GM20000 (cell line): Measurements from ENCODE around the gene USP37.

Experiments used
- DNase-seq: peaks from one replicate; pipeline ENCODE4 v3.0.0; 2012; ENCODE audit warnings: low spot score
- CTCF ChIP-seq: IDR thresholded peaks from 2 replicates; pipeline ENCODE4 v1.5.1; 2012; ENCODE audit warnings: mild to moderate bottlenecking, control low read depth; ENCODE audit errors: extremely low read depth, missing control alignments

Gene USP37

GRCh38 chr2:218452079-218452478, 116.1 kb downstream of the USP37 start:
- TF ChIP-seq CTCF = no peak

GRCh38 chr2:218448934-218449333, 119.2 kb downstream of the USP37 start:
- TF ChIP-seq CTCF = no peak
- no peak for DNase-seq

More at GRCh38 chr2:218452079-218452478, 116.1 kb downstream of the USP37 start:
- no peak for DNase-seq

GRCh38 chr2:218447072-218447471, 121.1 kb downstream of the USP37 start:
- DNase-seq = no peak
- TF ChIP-seq CTCF = no peak

DNA sequence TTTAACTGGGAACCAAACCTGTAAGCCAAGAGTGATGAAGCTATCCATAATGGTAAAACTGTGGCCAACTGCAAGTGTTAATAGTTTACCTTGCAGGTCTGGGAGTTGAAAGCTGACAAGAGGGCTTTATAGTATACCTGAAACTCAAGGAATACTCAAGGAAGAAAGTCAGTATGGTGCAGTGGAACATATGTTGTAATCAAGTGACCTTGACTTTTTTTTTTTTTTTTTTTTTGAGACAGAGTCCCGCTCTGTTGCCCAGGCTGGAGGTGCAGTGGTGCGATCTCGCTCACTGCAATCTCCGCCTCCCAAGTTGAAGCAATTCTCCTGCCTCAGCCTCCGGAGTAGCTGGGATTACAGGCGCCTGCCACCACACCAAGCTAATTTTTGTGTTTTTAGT, 121.6 kb downstream of the USP37 start:
- no peak for DNase-seq
- no peak for TF ChIP-seq CTCF

DNA sequence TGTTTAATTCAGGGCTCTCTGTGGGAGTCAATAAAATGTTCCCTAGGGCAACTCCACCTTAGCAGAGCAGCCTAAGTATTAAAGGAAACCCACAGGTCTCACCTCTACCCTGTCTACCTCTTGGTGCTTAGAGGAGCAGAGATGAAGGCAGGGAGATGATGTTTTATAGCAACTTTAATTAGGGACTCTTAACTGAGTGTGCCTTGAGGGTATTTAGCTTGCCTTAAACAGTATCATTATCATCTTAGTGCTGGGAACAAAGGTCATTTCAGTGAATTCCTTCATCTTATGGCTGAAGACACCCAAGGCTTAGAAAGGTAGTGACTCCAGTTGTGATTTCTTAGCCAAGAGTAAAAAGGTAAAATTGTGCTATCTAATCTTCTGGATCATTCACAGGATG, 122.5 kb downstream of the USP37 start:
- DNase-seq = no peak
- no peak for TF ChIP-seq CTCF

DNA sequence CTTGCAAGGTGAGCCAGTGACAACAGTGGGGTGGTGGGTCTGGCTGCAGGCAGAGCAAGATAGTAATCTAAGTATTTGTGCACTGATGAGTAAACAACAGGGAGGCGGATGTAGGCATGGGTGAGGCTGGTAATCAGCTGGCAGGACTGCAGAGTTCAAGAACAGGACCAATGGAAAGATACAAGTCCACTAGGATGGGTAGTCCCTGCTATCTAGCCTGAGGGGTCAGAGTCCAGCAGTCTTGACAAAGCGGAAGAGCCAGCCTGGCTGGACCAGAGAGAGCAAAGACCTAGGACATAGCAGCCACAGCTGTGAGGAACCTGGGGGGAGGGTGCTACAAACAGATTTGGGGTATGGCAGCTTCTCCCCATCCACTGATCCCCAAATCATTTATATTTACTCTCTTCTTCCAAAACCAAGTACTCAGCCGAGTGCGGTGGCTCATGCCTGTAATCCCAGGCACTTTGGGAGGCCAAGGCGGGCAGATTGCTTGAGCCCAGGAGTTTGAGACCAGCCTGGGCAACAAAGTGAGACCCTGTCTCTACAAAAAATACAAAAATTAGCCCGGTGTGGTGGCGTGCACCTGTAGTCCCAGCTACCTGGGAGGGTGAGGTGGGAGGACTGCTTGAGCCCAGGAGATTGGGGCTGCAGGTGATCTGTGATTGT, 123.3 kb downstream of the USP37 start:
- TF ChIP-seq CTCF = no peak
- no peak for DNase-seq

GRCh38 chr2:218438596-218438995, 129.6 kb downstream of the USP37 start:
- TF ChIP-seq CTCF = no peak
- no peak for DNase-seq
